Mesenchymal stem cell (in vitro differentiated cells and primary cell): Measurements from ENCODE around the gene PIGB.
A peak's percentile ranks its signal among the peaks of the same experiment; 100 is the strongest.
"Not testable (repeated sequence)": the region's sequence is repeated elsewhere in the genome, so short reads cannot be mapped to it uniquely, and the experiment has no call there.

Source experiments
- DNase-seq: peaks from one replicate; pipeline ENCODE4 v3.0.0-alpha.2; 2013
- H2AFZ ChIP-seq: one replicate; pipeline ENCODE4 v1.6.1; 2013; ENCODE audit warnings: low read depth, mild to moderate bottlenecking, control low read depth, inconsistent platforms, low read length, moderate library complexity
- H2AK5ac ChIP-seq: 2 replicates; pipeline ENCODE4 v1.6.1; 2013; ENCODE audit warnings: low read length, moderate library complexity, mild to moderate bottlenecking, inconsistent platforms; ENCODE audit not compliant: severe bottlenecking
- H2BK120ac ChIP-seq: one replicate; pipeline ENCODE4 v1.6.1; 2013; ENCODE audit warnings: low read depth, mild to moderate bottlenecking, inconsistent platforms, low read length, moderate library complexity
- H2BK12ac ChIP-seq, 2 experiments: one replicate each; pipeline ENCODE4 v1.6.1; 2013; ENCODE audit warnings: inconsistent platforms in 2 of 2, low read length in 2 of 2, mild to moderate bottlenecking in 2 of 2, moderate library complexity in 2 of 2, control low read depth in 1 of 2
- H2BK15ac ChIP-seq: one replicate; pipeline ENCODE4 v1.6.1; 2013; ENCODE audit warnings: mild to moderate bottlenecking, low read depth, inconsistent platforms; ENCODE audit not compliant: poor library complexity, severe bottlenecking
- H2BK5ac ChIP-seq: 2 replicates; pipeline ENCODE4 v1.6.1; 2013; ENCODE audit warnings: low read depth, mild to moderate bottlenecking, low read length, control low read depth, inconsistent platforms; ENCODE audit not compliant: poor library complexity, severe bottlenecking
- H3K14ac ChIP-seq, 2 experiments: one replicate each; pipeline ENCODE4 v1.6.1; 2013; ENCODE audit warnings: inconsistent platforms in 2 of 2, low read length in 2 of 2, control low read depth in 1 of 2, mild to moderate bottlenecking in 1 of 2, moderate library complexity in 1 of 2
- H3K18ac ChIP-seq, 2 experiments: one replicate each; pipeline ENCODE4 v1.6.1; 2013; ENCODE audit warnings: inconsistent platforms in 2 of 2, low read length in 2 of 2, control low read depth in 1 of 2, low read depth in 1 of 2, mild to moderate bottlenecking in 1 of 2
- H3K23ac ChIP-seq, 2 experiments: one replicate each; pipeline ENCODE4 v1.6.1; 2013; ENCODE audit warnings: inconsistent platforms in 2 of 2, low read length in 2 of 2, mild to moderate bottlenecking in 2 of 2, moderate library complexity in 2 of 2, control low read depth in 1 of 2
- H3K27ac ChIP-seq: 2 replicates; pipeline ENCODE4 v1.5.1; 2013; ENCODE audit warnings: mild to moderate bottlenecking, moderate library complexity, low read length, control low read depth, inconsistent platforms; ENCODE audit not compliant: poor library complexity, severe bottlenecking
- H3K27me3 ChIP-seq, 2 experiments: 2 replicates each; pipeline versions ENCODE4 v1.6.1 to v1.7.0; 2013; ENCODE audit warnings: low read length in 2 of 2, mild to moderate bottlenecking in 2 of 2, moderate library complexity in 2 of 2, control low read depth in 1 of 2, inconsistent platforms in 1 of 2; ENCODE audit not compliant: control insufficient read depth in 1 of 2, insufficient read depth in 1 of 2
- H3K36me3 ChIP-seq, 2 experiments: 2 replicates each; pipeline versions ENCODE4 v1.6.1 to v1.7.0; 2013; ENCODE audit warnings: low read length in 2 of 2, control low read depth in 1 of 2, inconsistent platforms in 1 of 2, low read depth in 1 of 2, mild to moderate bottlenecking in 1 of 2; ENCODE audit not compliant: insufficient read depth in 2 of 2, control insufficient read depth in 1 of 2
- H3K4ac ChIP-seq, 2 experiments: one replicate each; pipeline ENCODE4 v1.6.1; 2013; ENCODE audit warnings: inconsistent platforms in 2 of 2, low read length in 2 of 2, mild to moderate bottlenecking in 2 of 2, moderate library complexity in 2 of 2, control low read depth in 1 of 2, low read depth in 1 of 2
- H3K4me1 ChIP-seq: 2 replicates; pipeline ENCODE4 v1.6.1; 2013; ENCODE audit warnings: low read depth, low read length, control low read depth; ENCODE audit not compliant: control insufficient read depth, insufficient read depth
- H3K4me2 ChIP-seq: 2 replicates; pipeline ENCODE4 v1.6.1; 2013; ENCODE audit warnings: low read length, mild to moderate bottlenecking, inconsistent platforms; ENCODE audit not compliant: poor library complexity, severe bottlenecking
- H3K4me3 ChIP-seq, 2 experiments: 2 replicates each; pipeline versions ENCODE4 v1.5.1 to v1.7.0; 2013; ENCODE audit warnings: low read length in 2 of 2, mild to moderate bottlenecking in 2 of 2, control low read depth in 1 of 2, low read depth in 1 of 2; ENCODE audit not compliant: insufficient read depth in 1 of 2
- H3K79me1 ChIP-seq: replicated peaks from 2 replicates; pipeline ENCODE4 v1.6.1; 2013; ENCODE audit warnings: mild to moderate bottlenecking, control low read depth, low read length, inconsistent platforms; ENCODE audit not compliant: poor library complexity, severe bottlenecking
- H3K9ac ChIP-seq: 2 replicates; pipeline ENCODE4 v1.7.0; 2013; ENCODE audit warnings: mild to moderate bottlenecking, low read length, moderate library complexity
- H3K9me3 ChIP-seq: 2 replicates; pipeline ENCODE4 v1.7.0; 2013; ENCODE audit warnings: mild to moderate bottlenecking, low read length; ENCODE audit not compliant: control insufficient read depth
- H4K8ac ChIP-seq: one replicate; pipeline ENCODE4 v1.6.1; 2013; ENCODE audit warnings: inconsistent platforms, mild to moderate bottlenecking, low read length, moderate library complexity
- H4K91ac ChIP-seq: one replicate; pipeline ENCODE4 v1.6.1; 2013; ENCODE audit warnings: mild to moderate bottlenecking, low read length, inconsistent platforms
- WGBS: methylation state at CpG from one replicate; pipeline ENCODE4 v1.1.7; 2013; ENCODE audit warnings: mixed read lengths; 5-methylcytosine and 5-hydroxymethylcytosine counted together

Gene PIGB

DNA sequence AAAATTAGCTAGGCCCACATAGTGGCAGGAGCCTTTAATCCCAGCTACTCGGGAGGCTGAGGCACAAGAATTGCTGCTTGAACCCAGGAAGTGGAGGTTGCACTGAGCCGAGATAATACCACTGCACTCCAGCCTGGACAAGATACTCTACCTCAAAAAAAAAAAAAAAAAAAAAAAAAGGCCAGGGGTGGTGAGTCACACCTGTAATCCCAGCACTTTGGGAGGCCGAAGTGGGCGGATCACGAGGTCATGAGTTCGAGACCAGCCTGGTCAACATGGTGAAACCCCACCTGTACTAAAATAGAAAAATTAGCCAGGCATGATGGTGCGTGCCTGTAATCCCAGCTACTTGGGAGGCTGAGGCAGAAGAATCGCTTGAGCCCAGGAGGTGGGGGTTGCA lies 81.0 kb downstream of the PIGB start:
- not testable (repeated sequence) for H3K9me3 ChIP-seq, H3K4me3 ChIP-seq, H2BK15ac ChIP-seq, H3K4ac ChIP-seq, H3K36me3 ChIP-seq, DNase-seq, H2BK12ac ChIP-seq, H2BK120ac ChIP-seq, H2BK5ac ChIP-seq, H3K27me3 ChIP-seq, H3K9ac ChIP-seq, H3K4me2 ChIP-seq, H4K8ac ChIP-seq, H2AK5ac ChIP-seq, H3K4me1 ChIP-seq, H2AFZ ChIP-seq, H4K91ac ChIP-seq, H3K18ac ChIP-seq, H3K27ac ChIP-seq, H3K14ac ChIP-seq, H3K23ac ChIP-seq
- H3K79me1 ChIP-seq = peaks cover 14% of the 10 kb centered on the region
- 86% methylated on average over 8 of the region's 8 CpGs for WGBS

DNA sequence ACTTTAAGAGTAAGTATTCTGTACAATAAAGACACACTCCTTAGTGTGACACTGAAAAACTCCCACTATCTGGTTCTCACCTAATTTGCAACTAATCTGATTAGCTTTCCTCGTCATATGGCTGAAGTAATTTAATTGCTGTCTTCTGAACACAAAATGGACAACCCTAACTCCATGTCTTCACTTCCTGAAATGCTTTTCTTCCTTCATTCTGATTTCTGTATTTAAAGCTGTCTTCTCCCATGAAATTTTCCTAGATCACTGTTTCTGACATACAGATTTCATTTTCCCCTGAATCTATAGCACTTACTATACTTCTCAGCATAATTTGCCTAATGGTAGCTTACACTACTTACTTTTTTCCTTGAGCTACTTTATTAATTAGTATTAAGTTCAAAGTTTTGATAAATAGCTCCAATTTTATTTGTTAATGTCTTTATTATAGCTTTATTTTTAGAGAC lies 82.8 kb downstream of the PIGB start:
- Histone ChIP-seq H2BK120ac (no peak overlapping the region), H3K4me2 (no peak overlapping the region), H3K9me3 (no peaks in the 10 kb centered on the region), H2BK12ac (no peak overlapping the region), H2BK5ac (no peak overlapping the region), H3K27me3 (no peaks in the 10 kb centered on the region), H2AFZ (no peak overlapping the region), H3K27ac (no peak overlapping the region), H3K36me3 (peaks cover 0 to 2% of the 10 kb centered on the region in 2 experiments), H2BK15ac (no peak overlapping the region), H3K14ac (no peak overlapping the region), H4K8ac (no peak overlapping the region), H3K4me3 (no peak overlapping the region), H3K23ac (no peak overlapping the region), H2AK5ac (no peak overlapping the region), H3K9ac (no peak overlapping the region), H3K79me1 (peaks cover 15% of the 10 kb centered on the region), H3K4me1 (peaks cover 2% of the 10 kb centered on the region), H3K18ac (no peak overlapping the region), H3K4ac (no peak overlapping the region), H4K91ac (no peak overlapping the region)
- no peak for DNase-seq
- 98% methylated on average over 1 of the region's 1 CpG for WGBS

DNA sequence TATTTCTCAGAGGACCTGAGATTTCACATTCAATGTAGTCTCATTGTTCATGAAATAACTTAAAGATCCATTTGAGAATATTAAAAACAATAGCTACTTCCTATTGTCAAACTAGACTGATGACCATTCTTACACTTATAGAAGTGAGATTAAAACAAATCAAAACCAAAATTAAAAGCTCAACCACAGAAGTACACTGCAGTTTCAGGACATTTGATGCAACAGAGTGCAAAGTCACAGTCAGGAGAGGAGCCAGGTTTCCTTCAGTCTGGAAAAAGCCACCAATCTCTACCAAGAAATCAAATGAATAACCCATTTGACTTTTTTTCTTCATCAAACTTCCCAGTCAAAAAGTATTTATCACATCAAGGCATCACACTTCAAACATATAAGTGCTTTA lies 83.7 kb downstream of the PIGB start:
- no peak overlapping the region for H2BK15ac ChIP-seq
- H3K4me3 ChIP-seq = no peak overlapping the region
- peaks cover 2% of the 10 kb centered on the region for H3K4me1 ChIP-seq
- H3K79me1 ChIP-seq = peaks cover 15% of the 10 kb centered on the region
- no peak overlapping the region for H2BK120ac ChIP-seq
- no peak overlapping the region for H2AK5ac ChIP-seq
- no peak overlapping the region for H3K14ac ChIP-seq
- H3K9ac ChIP-seq = peak overlapping the region; percentile 22
- no peak overlapping the region for H3K4me2 ChIP-seq
- no peak overlapping the region for H3K23ac ChIP-seq
- H3K4ac ChIP-seq = no peak overlapping the region
- no peak overlapping the region for H3K27ac ChIP-seq
- no peaks in the 10 kb centered on the region for H3K9me3 ChIP-seq
- H3K27me3 ChIP-seq = no peaks in the 10 kb centered on the region
- H4K8ac ChIP-seq = no peak overlapping the region
- H2AFZ ChIP-seq = no peak overlapping the region
- no peak overlapping the region for H2BK5ac ChIP-seq
- DNase-seq = peak; percentile 23
- peaks cover 0 to 2% of the 10 kb centered on the region in 2 experiments for H3K36me3 ChIP-seq
- no peak overlapping the region for H3K18ac ChIP-seq
- no peak overlapping the region for H2BK12ac ChIP-seq
- H4K91ac ChIP-seq = no peak overlapping the region

- Histone ChIP-seq H3K27ac (peak overlapping the region; percentile 45), H3K9ac (peak overlapping the region; percentile 22), H2BK5ac (no peak overlapping the region), H4K91ac (no peak overlapping the region), H4K8ac (no peak overlapping the region), H3K14ac (no peak overlapping the region), H2AK5ac (no peak overlapping the region), H3K4me1 (peaks cover 2% of the 10 kb centered on the region), H2BK120ac (no peak overlapping the region), H3K18ac (no peak overlapping the region), H3K36me3 (peaks cover 0 to 2% of the 10 kb centered on the region in 2 experiments), H3K4me2 (no peak overlapping the region), H3K27me3 (no peaks in the 10 kb centered on the region), H3K9me3 (no peaks in the 10 kb centered on the region), H3K4ac (no peak overlapping the region), H2BK15ac (no peak overlapping the region), H2AFZ (no peak overlapping the region), H3K4me3 (no peak overlapping the region), H3K79me1 (peaks cover 11% of the 10 kb centered on the region), H3K23ac (no peak overlapping the region), H2BK12ac (no peak overlapping the region)
- peak; percentile 65 for DNase-seq
These were observed 84.5 kb downstream of the PIGB start for GRCh38 chr15:55403531-55403930.
